Glutamatergic neuron (in vitro differentiated cells): ENCODE data around the gene LRRC49. TPM values are rescaled to one million over a fixed set of nuclear protein-coding genes. Genes with fewer than 3 reads are reported as not detected.

Experiments
- DNase-seq: peaks from one replicate; pipeline ENCODE4 v3.0.0; 2022
- H3K27ac Mint-ChIP-seq: one replicate; pipeline ENCODE4 v1.8.0; 2020; ENCODE audit warnings: mild to moderate bottlenecking, mixed read lengths, inconsistent platforms; ENCODE audit not compliant: unreplicated experiment
- H3K27me3 Mint-ChIP-seq: one replicate; pipeline ENCODE4 v1.8.0; 2020; ENCODE audit warnings: mild to moderate bottlenecking, moderate library complexity, mixed read lengths, inconsistent platforms; ENCODE audit not compliant: unreplicated experiment
- H3K36me3 Mint-ChIP-seq: one replicate; pipeline ENCODE4 v1.8.0; 2020; ENCODE audit warnings: mild to moderate bottlenecking, mixed read lengths, inconsistent platforms; ENCODE audit not compliant: unreplicated experiment
- H3K4me1 Mint-ChIP-seq: one replicate; pipeline ENCODE4 v1.8.0; 2020; ENCODE audit warnings: mild to moderate bottlenecking, low read depth, mixed read lengths, inconsistent platforms; ENCODE audit not compliant: unreplicated experiment
- H3K4me3 Mint-ChIP-seq: one replicate; pipeline ENCODE4 v1.8.0; 2020; ENCODE audit warnings: mild to moderate bottlenecking, mixed read lengths, inconsistent platforms; ENCODE audit not compliant: unreplicated experiment
- H3K9me3 Mint-ChIP-seq: one replicate; pipeline ENCODE4 v1.8.0; 2020; ENCODE audit warnings: mild to moderate bottlenecking, moderate library complexity, mixed read lengths, inconsistent platforms; ENCODE audit not compliant: unreplicated experiment
- CTCF ChIP-seq: fragments of 200-600 bp; sonication (generic); IDR thresholded peaks from one replicate; pipeline ENCODE4 v1.5.0; 2021; ENCODE audit not compliant: partially characterized antibody, unreplicated experiment
- total RNA-seq: library from RNA; stranded (reverse); fragmentation: NEBNext Ultra II Directional; extraction: Animal tissue kit (Norgen Biotek cat#: 25700); gene quantifications from one replicate; pipeline ENCODE4 v1.2.1, GENCODE V29; 2021; ENCODE audit not compliant: unreplicated experiment

Gene LRRC49
- total RNA-seq, 1 donor from 2014 or later, result 28.6 TPM

- Mint-ChIP-seq H3K9me3 (no peaks in the 10 kb centered on the region), H3K4me1 (no peaks in the 10 kb centered on the region), H3K27me3 (no peaks in the 10 kb centered on the region), H3K27ac (no peak overlapping the region), H3K36me3 (no peaks in the 10 kb centered on the region), H3K4me3 (no peak overlapping the region)
- TF ChIP-seq CTCF, result no peak
- DNase-seq, result no peak
These were observed 204.1 kb downstream of the LRRC49 start for GRCh38 chr15:71096676-71097075.

- H3K4me1 Mint-ChIP-seq, result no peaks in the 10 kb centered on the region
- DNase-seq, result no peak
- no peaks in the 10 kb centered on the region for H3K36me3 Mint-ChIP-seq
- H3K27me3 Mint-ChIP-seq, result no peaks in the 10 kb centered on the region
- H3K4me3 Mint-ChIP-seq, result no peak overlapping the region
- TF ChIP-seq CTCF, result no peak
- H3K9me3 Mint-ChIP-seq, result no peaks in the 10 kb centered on the region
- no peak overlapping the region for H3K27ac Mint-ChIP-seq
These were observed 205.3 kb downstream of the LRRC49 start for GRCh38 chr15:71097890-71098289.

GRCh38 chr15:71098920-71099319, 206.3 kb downstream of the LRRC49 start:
- H3K27me3 Mint-ChIP-seq, result no peaks in the 10 kb centered on the region
- H3K27ac Mint-ChIP-seq, result no peak overlapping the region
- no peak for DNase-seq
- no peaks in the 10 kb centered on the region for H3K9me3 Mint-ChIP-seq
- no peaks in the 10 kb centered on the region for H3K4me1 Mint-ChIP-seq
- H3K4me3 Mint-ChIP-seq, result no peak overlapping the region
- H3K36me3 Mint-ChIP-seq, result no peaks in the 10 kb centered on the region
- TF ChIP-seq CTCF, result no peak

Other genes starting within 250 kb of the LRRC49 start
- 5.2 TPM for gene UACA, start 129.3 kb upstream of the LRRC49 start, total RNA-seq
- gene LARP6, start 38.7 kb upstream of the LRRC49 start, total RNA-seq, result 21.6 TPM
- 3.3 TPM for gene THAP10, start 393 bp upstream of the LRRC49 start, total RNA-seq
- gene THSD4, start 222.6 kb downstream of the LRRC49 start, total RNA-seq, result 12.3 TPM